GM23338 (cell line): ENCODE data around the gene PDIA6.

Experiments
- EZH2 ChIP-seq: fragments of 200-600 bp; sonication (generic); IDR thresholded peaks from one replicate; pipeline ENCODE4 v1.8.0; 2017; ENCODE audit warnings: antibody characterized with exemption, mild to moderate bottlenecking, low read depth; ENCODE audit not compliant: unreplicated experiment
- JUNB ChIP-seq: IDR thresholded peaks from one replicate; pipeline ENCODE4 v1.6.1; 2016; ENCODE audit warnings: antibody characterized with exemption; ENCODE audit not compliant: unreplicated experiment
- NANOG ChIP-seq: IDR thresholded peaks from 2 replicates; pipeline ENCODE4 v1.6.1; 2016; ENCODE audit warnings: antibody characterized with exemption, borderline replicate concordance
- POLR2AphosphoS5 ChIP-seq: IDR thresholded peaks from 2 replicates; pipeline ENCODE4 v1.6.1; 2016; ENCODE audit warnings: antibody characterized with exemption, low read depth
- TF ChIP-seq, protein P1 (sequence below), 2 experiments: fragments of 200-600 bp in 1 of 2; sonication (generic) in 1 of 2; conservative IDR thresholded peaks; 2 replicates each; pipeline versions ENCODE4 v1.5.1 to v1.6.1; 2016 to 2017; ENCODE audit warnings: antibody characterized with exemption in 2 of 2, low read depth in 2 of 2, mild to moderate bottlenecking in 2 of 2, moderate library complexity in 1 of 2
- TF ChIP-seq, protein P2 (sequence below): IDR thresholded peaks from 2 replicates; pipeline ENCODE4 v1.6.1; 2016; ENCODE audit warnings: antibody characterized with exemption

DNA sequence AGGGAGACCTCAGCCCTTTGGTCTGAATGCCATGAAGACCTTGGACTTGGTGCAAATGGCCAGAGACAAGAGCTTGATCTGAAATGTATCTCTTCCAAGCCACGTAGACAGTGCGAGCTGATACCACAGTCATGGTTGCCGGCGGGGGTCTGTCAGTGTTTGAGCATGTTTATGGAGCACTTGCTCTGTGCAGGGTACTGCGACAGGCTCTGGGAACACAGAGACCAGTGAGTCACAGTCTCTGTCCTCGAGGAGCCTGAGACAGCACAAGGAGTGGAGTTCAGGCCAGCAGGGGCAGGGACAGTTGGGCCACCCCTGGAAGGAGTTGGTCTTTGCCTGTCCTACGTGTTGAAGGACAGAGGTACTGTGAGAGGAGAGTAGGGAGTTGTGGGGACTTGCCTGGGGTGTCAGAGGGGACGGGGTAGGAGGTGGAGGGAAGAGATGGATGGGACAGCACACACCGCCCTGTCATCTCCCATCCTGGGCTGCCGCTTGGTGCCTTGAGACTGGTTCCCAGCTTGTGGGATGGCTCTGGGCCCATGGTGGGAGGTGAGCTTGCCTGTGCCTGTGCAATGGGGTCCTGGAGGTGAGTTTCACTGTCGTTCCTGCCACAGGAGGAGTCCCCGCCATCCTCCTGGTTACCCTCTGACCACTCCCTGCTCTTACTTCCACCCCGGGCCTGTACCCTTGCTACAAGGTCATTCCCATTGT, 51.6 kb downstream of the PDIA6 start:
- TF ChIP-seq, protein P1, sequence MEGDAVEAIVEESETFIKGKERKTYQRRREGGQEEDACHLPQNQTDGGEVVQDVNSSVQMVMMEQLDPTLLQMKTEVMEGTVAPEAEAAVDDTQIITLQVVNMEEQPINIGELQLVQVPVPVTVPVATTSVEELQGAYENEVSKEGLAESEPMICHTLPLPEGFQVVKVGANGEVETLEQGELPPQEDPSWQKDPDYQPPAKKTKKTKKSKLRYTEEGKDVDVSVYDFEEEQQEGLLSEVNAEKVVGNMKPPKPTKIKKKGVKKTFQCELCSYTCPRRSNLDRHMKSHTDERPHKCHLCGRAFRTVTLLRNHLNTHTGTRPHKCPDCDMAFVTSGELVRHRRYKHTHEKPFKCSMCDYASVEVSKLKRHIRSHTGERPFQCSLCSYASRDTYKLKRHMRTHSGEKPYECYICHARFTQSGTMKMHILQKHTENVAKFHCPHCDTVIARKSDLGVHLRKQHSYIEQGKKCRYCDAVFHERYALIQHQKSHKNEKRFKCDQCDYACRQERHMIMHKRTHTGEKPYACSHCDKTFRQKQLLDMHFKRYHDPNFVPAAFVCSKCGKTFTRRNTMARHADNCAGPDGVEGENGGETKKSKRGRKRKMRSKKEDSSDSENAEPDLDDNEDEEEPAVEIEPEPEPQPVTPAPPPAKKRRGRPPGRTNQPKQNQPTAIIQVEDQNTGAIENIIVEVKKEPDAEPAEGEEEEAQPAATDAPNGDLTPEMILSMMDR (conservative IDR thresholded peaks at IDR 0.05; ENCODE audit: low read depth in 2 of 2) = no peak
- TF ChIP-seq JUNB (no peak), EZH2 (no peak), POLR2AphosphoS5 (no peak), NANOG (no peak)
- TF ChIP-seq, protein P2, sequence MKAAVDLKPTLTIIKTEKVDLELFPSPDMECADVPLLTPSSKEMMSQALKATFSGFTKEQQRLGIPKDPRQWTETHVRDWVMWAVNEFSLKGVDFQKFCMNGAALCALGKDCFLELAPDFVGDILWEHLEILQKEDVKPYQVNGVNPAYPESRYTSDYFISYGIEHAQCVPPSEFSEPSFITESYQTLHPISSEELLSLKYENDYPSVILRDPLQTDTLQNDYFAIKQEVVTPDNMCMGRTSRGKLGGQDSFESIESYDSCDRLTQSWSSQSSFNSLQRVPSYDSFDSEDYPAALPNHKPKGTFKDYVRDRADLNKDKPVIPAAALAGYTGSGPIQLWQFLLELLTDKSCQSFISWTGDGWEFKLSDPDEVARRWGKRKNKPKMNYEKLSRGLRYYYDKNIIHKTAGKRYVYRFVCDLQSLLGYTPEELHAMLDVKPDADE = no peak
